Mucosa of gallbladder (tissue), 1 donor: ENCODE results near the gene UBE2S. TPM values are rescaled to one million over a fixed set of nuclear protein-coding genes. Genes with fewer than 3 reads are reported as not detected.

ENCODE experiments used
- DNase-seq: peaks from one replicate; pipeline ENCODE4 v3.0.0-alpha.2; 2020; ENCODE audit warnings: low spot score
- total RNA-seq: library from RNA; stranded (reverse); gene quantifications from one replicate; pipeline ENCODE4 v1.2.1, GENCODE V29; 2021
- donor health status: DM: no; HTN: no; CAD: no.

Gene UBE2S
- total RNA-seq, 1 donor from 2014 or later = 26.4 TPM

- peak; percentile 44 for DNase-seq
Measured at GRCh38 chr19:55384131-55384919, 23.3 kb downstream of the UBE2S start, which contains the start of gene TMEM238. Gene TMEM238, minus strand, starts transcription at chr19:55384292. Its CDS starts 33 bp downstream, at chr19:55384259.

DNA sequence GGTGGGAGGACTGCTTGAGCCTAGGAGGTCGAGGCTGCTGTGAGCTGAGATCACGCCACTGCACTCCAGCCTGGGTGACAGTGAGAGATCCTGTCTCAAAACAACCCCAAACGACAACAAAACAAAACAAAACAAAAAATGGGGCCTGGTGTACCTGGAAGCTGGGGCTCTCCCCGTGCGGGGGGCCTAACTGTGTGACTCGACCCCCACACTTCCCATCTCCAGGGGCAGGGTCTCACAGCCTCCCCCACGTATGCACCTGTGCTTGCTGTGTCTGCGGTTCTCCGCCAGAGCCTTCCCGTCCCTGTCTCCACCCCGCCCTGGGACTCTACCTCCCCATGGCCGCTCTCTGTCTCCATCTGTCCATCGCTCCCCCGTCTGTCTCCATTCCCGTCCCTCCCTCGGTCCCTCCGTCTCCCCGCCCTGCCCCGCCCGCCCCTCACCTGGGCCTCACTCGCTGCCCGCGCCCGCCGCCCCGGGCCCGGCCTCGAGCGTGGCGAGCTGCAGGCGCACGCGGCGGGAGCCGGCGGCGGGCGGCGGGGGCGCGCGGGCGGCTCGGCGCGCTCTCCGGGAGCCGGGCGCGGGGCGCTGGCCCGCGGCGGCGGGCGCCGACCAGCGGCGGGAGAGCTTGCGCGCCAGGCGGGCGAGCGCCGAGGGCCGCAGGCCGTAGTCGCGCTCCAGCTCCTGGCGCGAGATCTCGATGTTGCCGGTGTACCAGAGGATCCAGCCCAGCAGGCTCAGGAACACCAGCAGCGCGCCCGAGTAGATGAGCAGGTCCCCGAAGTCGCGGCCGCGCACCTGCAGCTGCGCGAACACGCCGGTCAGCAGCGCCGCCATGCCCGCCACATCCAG, 24.1 kb downstream of the UBE2S start:
- peak; percentile 37 for DNase-seq

- no peak for DNase-seq
Measured at GRCh38 chr19:55382522-55383054, 25.0 kb downstream of the UBE2S start.

- no peak for DNase-seq
Measured at GRCh38 chr19:55382013-55382412, 25.6 kb downstream of the UBE2S start.

- DNase-seq = no peak
Measured at GRCh38 chr19:55379174-55379573, 28.4 kb downstream of the UBE2S start.

DNA sequence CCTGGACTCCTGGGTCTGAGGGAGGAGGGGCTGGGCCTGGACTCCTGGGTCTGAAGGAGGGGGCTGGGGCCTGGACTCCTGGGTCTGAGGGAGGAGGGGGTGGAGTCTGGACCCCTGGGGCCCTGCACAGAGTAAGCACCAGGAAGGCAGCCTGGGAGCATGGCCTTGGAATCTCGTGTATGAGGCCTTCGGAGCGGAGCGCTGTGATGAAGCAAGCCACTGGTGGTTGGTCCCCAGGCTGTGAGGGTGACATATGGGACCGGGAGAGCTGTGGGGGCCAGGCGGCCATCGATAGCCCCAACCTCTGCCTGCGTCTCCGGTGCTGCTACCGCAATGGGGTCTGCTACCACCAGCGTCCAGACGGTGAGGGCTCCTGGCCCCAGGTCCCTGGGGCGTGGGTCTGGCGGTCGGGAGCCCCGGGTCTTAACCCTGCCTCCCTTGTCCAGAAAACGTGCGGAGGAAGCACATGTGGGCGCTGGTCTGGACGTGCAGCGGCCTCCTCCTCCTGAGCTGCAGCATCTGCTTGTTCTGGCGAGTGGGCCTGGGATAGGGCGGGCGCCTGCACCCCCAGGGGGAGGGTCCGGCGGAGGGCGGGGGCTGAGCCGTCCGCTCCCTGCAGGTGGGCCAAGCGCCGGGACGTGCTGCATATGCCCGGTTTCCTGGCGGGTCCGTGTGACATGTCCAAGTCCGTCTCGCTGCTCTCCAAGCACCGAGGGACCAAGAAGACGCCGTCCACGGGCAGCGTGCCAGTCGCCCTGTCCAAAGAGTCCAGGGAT, 30.0 kb downstream of the UBE2S start:
- no peak for DNase-seq

DNA sequence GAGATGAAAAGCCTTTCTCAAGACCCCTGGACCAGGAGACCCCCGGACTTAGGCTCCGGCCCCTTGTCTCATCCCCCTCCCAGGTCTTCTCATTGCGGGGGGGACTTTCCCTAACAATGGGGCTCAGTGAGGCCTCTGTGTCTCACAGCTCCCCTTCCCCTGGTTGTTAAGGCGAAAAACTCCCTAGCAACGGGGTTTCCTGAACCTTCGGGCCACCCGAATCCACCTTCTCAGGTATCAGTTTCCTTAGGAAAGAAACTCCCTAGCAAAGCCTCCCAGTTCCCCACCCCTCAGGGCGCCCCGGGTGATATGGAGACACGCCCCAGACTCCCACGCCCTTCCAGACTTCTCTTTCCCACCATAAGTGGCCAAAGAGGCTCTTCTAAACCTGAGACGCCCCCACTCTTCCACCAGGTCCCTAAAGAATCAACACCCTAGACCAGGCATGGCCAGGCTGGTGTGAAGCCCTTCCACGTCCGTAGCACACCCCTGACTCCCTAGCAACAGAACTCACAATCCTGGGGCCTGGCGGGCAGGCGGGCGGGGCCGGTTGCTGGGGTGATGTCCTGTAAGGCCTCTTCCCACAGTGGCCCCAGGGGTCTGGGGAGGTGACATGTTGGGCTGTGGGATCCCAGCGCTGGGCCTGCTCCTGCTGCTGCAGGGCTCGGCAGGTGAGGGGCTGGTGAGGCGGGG, 31.2 kb downstream of the UBE2S start, which contains the start of gene TMEM190:
Gene TMEM190 (plus strand): TSS at position 586 of the 693 bp plus-strand sequence. CDS start 28 bp downstream, at position 614.
- DNase-seq = no peak

DNA sequence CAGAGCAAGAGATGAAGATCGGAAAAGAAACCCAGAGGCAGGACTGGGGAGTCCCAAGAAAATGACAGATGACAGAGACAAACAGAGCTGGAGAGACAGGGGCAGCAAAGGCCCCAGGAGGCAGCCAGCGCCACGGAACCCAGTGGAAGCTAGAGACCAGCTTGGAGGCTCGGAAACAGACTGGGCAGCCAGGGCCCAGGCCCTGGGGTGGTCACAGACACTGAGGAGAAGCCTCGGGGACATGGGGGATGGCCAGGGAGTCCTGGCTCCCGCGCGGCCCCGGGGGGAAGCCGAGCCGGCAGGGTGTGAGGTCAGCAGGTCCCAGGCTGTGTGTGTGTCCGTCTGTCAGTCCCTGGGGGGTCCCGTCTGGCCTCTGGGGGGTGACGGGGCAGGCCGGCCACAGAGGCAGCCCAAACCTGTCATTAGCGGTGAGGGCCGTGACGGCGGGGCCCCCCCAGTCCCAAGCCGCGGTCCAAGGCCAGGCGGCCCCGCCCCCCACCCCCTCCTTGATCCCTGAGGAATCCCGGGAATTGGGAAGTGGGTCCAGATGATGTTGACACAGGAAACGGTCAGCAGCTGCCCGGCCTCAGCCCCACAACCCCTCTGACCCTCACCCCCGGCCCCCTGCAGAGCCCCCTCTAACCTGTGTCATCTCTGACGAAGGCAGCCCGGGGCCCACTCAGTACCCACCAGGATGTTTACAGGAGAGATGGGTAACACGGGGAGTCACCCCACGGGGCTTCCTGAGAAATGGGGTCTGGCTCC, 33.4 kb downstream of the UBE2S start:
- DNase-seq = no peak

- no peak for DNase-seq
Measured at GRCh38 chr19:55373306-55373992, 34.1 kb downstream of the UBE2S start.

- no peak for DNase-seq
Measured at GRCh38 chr19:55372316-55373081, 35.1 kb downstream of the UBE2S start.

- DNase-seq = no peak
Measured at GRCh38 chr19:55370305-55370988, 37.1 kb downstream of the UBE2S start, which contains the start of gene IL11. Gene IL11, minus strand, starts transcription at chr19:55370463. Its CDS starts 153 bp downstream, at chr19:55370310.

DNA sequence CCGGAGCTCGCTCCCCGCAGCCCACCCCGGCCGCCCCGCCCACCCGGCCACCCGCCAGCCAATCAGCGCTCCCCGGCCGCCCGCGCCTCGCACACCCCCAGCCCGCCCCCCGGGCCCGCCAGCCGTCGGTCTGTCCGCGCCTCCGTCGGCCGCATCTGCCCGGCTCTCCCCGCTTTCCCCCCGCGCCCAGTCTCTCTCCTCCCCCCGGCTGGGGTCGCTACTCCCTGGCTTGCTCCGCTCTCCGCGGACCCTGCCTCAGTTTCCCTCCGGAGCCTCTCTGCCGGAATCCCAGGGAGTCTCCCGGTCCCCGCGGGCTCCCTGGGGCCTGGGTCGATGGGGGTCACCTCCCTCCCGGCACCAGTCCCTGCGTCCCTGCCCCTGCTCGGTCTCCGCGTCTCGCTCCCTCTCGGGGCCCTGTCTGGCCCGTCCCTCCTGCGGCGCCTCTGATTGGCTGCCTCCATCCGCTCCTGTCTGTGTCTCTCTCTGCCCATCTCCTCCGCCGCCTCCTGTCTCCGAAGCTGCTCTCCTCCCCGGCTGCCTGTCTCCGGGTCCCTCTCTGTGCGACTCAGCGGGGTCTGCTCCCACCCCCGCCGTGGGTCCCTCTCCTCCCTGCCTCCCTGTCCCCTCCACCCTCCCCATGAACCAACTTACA, 37.8 kb downstream of the UBE2S start:
- no peak for DNase-seq

- no peak for DNase-seq
Measured at GRCh38 chr19:55368701-55369563, 38.7 kb downstream of the UBE2S start.

DNA sequence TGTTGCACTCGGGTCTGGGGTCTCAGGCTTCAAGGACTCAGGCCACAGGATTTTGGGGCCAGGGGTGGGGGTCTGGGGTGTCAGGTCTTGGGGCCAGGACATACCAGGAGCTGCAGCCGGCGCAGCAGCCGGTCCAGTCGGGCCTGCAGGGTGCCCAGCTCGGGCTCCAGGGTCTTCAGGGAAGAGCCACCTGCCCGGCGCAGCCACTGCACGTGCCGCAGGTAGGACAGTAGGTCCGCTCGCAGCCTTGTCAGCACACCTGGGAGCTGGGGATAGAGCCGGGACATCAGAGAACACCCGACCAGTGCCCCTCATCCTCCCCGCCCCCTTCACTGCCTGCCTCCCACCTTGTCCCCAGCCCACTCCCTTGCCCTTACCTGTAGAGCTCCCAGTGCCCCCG, 39.5 kb downstream of the UBE2S start:
- no peak for DNase-seq

GRCh38 chr19:55366790-55367189, 40.8 kb downstream of the UBE2S start:
- DNase-seq = no peak

DNA sequence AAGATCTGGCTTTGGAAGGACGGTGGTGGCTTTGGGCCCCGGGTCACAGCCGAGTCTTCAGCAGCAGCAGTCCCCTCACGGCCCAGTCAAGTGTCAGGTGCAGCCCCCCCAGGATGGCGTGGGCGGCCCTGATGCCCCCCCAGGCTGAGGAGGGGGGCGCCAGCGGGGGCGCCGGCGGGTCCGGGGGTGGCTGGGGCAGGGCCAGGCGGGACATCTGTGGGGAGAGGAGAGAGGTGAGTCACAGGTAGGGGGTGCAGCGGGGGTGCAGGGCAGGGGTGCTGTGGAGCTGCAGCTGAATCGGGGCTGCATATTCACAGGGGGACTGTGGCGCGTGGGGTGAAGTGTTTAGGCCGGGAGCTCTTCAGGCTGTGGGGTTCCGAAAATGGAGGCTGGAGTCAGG, 41.6 kb downstream of the UBE2S start:
- no peak for DNase-seq

- DNase-seq = no peak
Measured at GRCh38 chr19:55365245-55365644, 42.3 kb downstream of the UBE2S start.
